ENCODE data around the gene KIAA2012. TPM values are rescaled to one million over a fixed set of nuclear protein-coding genes. Genes with fewer than 3 reads are reported as not detected.

The KIAA2012 gene
- total and polyA plus RNA-seq, 2 donors (not counting 1 experiment from before 2014, with no cell fraction given): not detected

GRCh38 chr2:202178346-202178958 lies 105.4 kb downstream of the KIAA2012 start:
- no peaks in the 10 kb centered on the region for H3K9me3 ChIP-seq (ENCODE audit: control extremely low read depth in 1 of 3, control insufficient read depth in 2 of 3, insufficient read depth in 1 of 3, low read length in 2 of 3)
- H3K9ac ChIP-seq (ENCODE audit: low read length): no peak overlapping the region
- no peaks in the 10 kb centered on the region for H4K20me1 ChIP-seq (ENCODE audit: control insufficient read depth, insufficient read depth, low read length, poor library complexity, severe bottlenecking)
- ChIA-PET POLR2A (no interaction called here), CTCF (interaction anchor here (1.0 to 5.7 kb wide), 22 partner anchors 8 to 942 kb away, joined by 3 to 198 read pairs (median 4); no protein-coding TSS in a partner anchor)
- TF ChIP-seq CTCF (IDR thresholded peaks at IDR 0.05) (peak; percentile 93), EZH2 (IDR thresholded peaks at IDR 0.05; ENCODE audit: borderline replicate concordance, insufficient read depth, low read depth, low read length, poor library complexity, severe bottlenecking) (no peak)
- no peaks in the 10 kb centered on the region for H3K4me1 ChIP-seq (ENCODE audit: control insufficient read depth in 2 of 2, insufficient read depth in 2 of 2, low read length in 2 of 2)
- DNase-seq: peak; percentile 69
- H3K27me3 ChIP-seq (replicated peaks in 1 of 4; ENCODE audit: control extremely low read depth in 1 of 4, control insufficient read depth in 3 of 4, insufficient read depth in 4 of 4, low read length in 3 of 4): no peaks in the 10 kb centered on the region
- no peaks in the 10 kb centered on the region for H3K9me3 Mint-ChIP-seq (ENCODE audit: insufficient read depth)
- no peaks in the 10 kb centered on the region for H3K79me2 ChIP-seq (ENCODE audit: control insufficient read depth, insufficient read depth, low read length)
- H3K4me3 Mint-ChIP-seq: no peak overlapping the region
- H3K36me3 ChIP-seq (replicated peaks in 1 of 2; ENCODE audit: control extremely low read depth in 1 of 2, control insufficient read depth in 1 of 2, extremely low read depth in 1 of 2, insufficient read depth in 2 of 2, low read length in 1 of 2): no peaks in the 10 kb centered on the region
- no CpG with 5 or more reads among the region's 7 CpGs for WGBS (ENCODE audit: insufficient coverage)
- intact Hi-C loops (cut with micrococcal nuclease): loop anchor here (1.0 to 2.0 kb wide), 3 partner anchors 214 to 514 kb away; no protein-coding TSS in a partner anchor
- H2AFZ ChIP-seq (ENCODE audit: insufficient read depth, low read depth, low read length, poor library complexity, severe bottlenecking): no peak overlapping the region
- H3K4me3 ChIP-seq (ENCODE audit: control extremely low read depth in 1 of 5, extremely low read depth in 1 of 5, insufficient read depth in 1 of 5, low read depth in 2 of 5, low read length in 4 of 5): no peak overlapping the region
- no peak overlapping the region for H3K27ac Mint-ChIP-seq
- H3K4me1 Mint-ChIP-seq: no peaks in the 10 kb centered on the region
- peak; percentile 47 for ATAC-seq (ENCODE audit: low read depth)
- H3K4me2 ChIP-seq (replicated peaks; ENCODE audit: low read depth, low read length, poor library complexity, severe bottlenecking): no peak overlapping the region
- H3K27ac ChIP-seq (ENCODE audit: low read length in 2 of 2): no peak overlapping the region
- H3K27me3 Mint-ChIP-seq: peaks cover 14% of the 10 kb centered on the region

DNA sequence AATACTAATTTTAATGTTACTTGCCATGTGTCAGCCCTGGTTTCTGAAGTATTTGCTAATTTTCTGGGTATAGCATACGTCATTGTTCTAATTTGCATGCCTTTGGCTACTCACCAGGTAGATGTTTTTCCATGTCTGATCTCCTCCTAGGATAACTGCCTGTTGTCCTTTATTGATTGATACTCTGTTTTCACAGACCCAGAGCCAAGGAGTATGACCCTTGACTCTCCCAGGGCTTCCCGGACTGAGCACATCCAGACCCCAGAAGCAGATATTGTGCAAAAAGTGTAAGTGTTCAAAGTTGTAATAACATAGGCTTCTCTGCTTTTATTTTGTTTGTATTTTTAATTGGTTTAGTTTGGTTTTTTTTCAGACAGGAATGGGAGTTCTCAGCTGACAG lies 111.5 kb downstream of the KIAA2012 start:
- Histone ChIP-seq H3K36me3 (replicated peaks in 1 of 2; ENCODE audit: control extremely low read depth in 1 of 2, control insufficient read depth in 1 of 2, extremely low read depth in 1 of 2, insufficient read depth in 2 of 2, low read length in 1 of 2) (no peaks in the 10 kb centered on the region), H3K4me2 (replicated peaks; ENCODE audit: low read depth, low read length, poor library complexity, severe bottlenecking) (no peak overlapping the region), H3K4me3 (ENCODE audit: control extremely low read depth in 1 of 5, extremely low read depth in 1 of 5, insufficient read depth in 1 of 5, low read depth in 2 of 5, low read length in 4 of 5) (no peak overlapping the region), H3K79me2 (ENCODE audit: control insufficient read depth, insufficient read depth, low read length) (no peaks in the 10 kb centered on the region), H2AFZ (ENCODE audit: insufficient read depth, low read depth, low read length, poor library complexity, severe bottlenecking) (no peak overlapping the region), H3K27ac (ENCODE audit: low read length in 2 of 2) (no peak overlapping the region), H3K27me3 (replicated peaks in 1 of 4; ENCODE audit: control extremely low read depth in 1 of 4, control insufficient read depth in 3 of 4, insufficient read depth in 4 of 4, low read length in 3 of 4) (no peaks in the 10 kb centered on the region), H3K9me3 (ENCODE audit: control extremely low read depth in 1 of 3, control insufficient read depth in 2 of 3, insufficient read depth in 1 of 3, low read length in 2 of 3) (no peaks in the 10 kb centered on the region), H3K4me1 (ENCODE audit: control insufficient read depth in 2 of 2, insufficient read depth in 2 of 2, low read length in 2 of 2) (no peaks in the 10 kb centered on the region), H4K20me1 (ENCODE audit: control insufficient read depth, insufficient read depth, low read length, poor library complexity, severe bottlenecking) (no peaks in the 10 kb centered on the region), H3K9ac (ENCODE audit: low read length) (no peak overlapping the region)
- peaks cover 36% of the 10 kb centered on the region for H3K27me3 Mint-ChIP-seq
- intact Hi-C loops (cut with micrococcal nuclease): no loop called here
- WGBS (ENCODE audit: insufficient coverage): 83% methylated on average over 2 of the region's 2 CpGs
- DNase-seq: no peak
- no peak overlapping the region for H3K27ac Mint-ChIP-seq
- no peak for TF ChIP-seq CTCF (IDR thresholded peaks at IDR 0.05)
- no peak for TF ChIP-seq EZH2 (IDR thresholded peaks at IDR 0.05; ENCODE audit: borderline replicate concordance, insufficient read depth, low read depth, low read length, poor library complexity, severe bottlenecking)
- H3K4me3 Mint-ChIP-seq: no peak overlapping the region
- H3K9me3 Mint-ChIP-seq (ENCODE audit: insufficient read depth): no peaks in the 10 kb centered on the region
- ChIA-PET CTCF (interaction anchor here (0.8 to 2.6 kb wide), 2 partner anchors 9 to 324 kb away, joined by 3 to 10 read pairs; no protein-coding TSS in a partner anchor), POLR2A (interaction anchor here (0.6 kb wide), 1 partner anchor 14 kb away, joined by 3 read pairs; no protein-coding TSS in a partner anchor)
- no peak for ATAC-seq (ENCODE audit: low read depth)
- H3K4me1 Mint-ChIP-seq: no peaks in the 10 kb centered on the region

All from B cell (primary cell).